B cell (primary cell): ENCODE data around the gene SH2B2.
"Not testable (repeated sequence)": the region's sequence is repeated elsewhere in the genome, so short reads cannot be mapped to it uniquely, and the experiment has no call there.

Source experiments
- EZH2 ChIP-seq: IDR thresholded peaks from 2 replicates; pipeline ENCODE4 v1.6.1; 2012; ENCODE audit warnings: borderline replicate concordance, low read depth, mild to moderate bottlenecking, moderate library complexity, low read length; ENCODE audit not compliant: insufficient read depth, poor library complexity, severe bottlenecking
- TF ChIP-seq, protein P1 (sequence below): fragments of 200-600 bp; IDR thresholded peaks from one replicate; pipeline ENCODE4 v1.8.0; 2022; ENCODE audit warnings: antibody characterized with exemption, mild to moderate bottlenecking

DNA sequence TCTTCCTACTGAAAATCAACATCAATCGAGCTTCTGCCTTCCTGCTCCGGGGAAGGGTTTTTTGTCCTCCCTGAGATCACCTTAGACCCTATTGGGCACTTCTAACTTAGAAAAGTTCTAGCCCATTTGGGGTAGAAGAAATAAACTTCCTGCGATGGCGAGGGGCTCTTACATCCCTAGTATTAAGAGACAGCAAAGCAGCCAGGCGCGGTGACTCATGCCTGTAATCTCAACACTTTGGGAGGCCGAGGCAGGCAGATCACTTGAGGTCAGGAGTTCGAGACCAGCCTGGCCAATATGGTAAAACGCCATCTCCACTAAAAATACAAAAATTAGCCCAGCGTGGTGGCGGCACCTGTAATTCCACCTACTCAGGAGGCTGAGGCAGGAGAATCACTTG, 38.4 kb downstream of the SH2B2 start:
- TF ChIP-seq, protein P1, sequence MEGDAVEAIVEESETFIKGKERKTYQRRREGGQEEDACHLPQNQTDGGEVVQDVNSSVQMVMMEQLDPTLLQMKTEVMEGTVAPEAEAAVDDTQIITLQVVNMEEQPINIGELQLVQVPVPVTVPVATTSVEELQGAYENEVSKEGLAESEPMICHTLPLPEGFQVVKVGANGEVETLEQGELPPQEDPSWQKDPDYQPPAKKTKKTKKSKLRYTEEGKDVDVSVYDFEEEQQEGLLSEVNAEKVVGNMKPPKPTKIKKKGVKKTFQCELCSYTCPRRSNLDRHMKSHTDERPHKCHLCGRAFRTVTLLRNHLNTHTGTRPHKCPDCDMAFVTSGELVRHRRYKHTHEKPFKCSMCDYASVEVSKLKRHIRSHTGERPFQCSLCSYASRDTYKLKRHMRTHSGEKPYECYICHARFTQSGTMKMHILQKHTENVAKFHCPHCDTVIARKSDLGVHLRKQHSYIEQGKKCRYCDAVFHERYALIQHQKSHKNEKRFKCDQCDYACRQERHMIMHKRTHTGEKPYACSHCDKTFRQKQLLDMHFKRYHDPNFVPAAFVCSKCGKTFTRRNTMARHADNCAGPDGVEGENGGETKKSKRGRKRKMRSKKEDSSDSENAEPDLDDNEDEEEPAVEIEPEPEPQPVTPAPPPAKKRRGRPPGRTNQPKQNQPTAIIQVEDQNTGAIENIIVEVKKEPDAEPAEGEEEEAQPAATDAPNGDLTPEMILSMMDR = not testable (repeated sequence)
- not testable (repeated sequence) for TF ChIP-seq EZH2
